GM13977 (cell line): ENCODE data around the gene PTPRK.

Experiments used
- DNase-seq: peaks from one replicate; pipeline ENCODE4 v3.0.0; 2012; ENCODE audit warnings: low spot score
- CTCF ChIP-seq: IDR thresholded peaks from 2 replicates; pipeline ENCODE4 v1.5.1; 2012; ENCODE audit warnings: mild to moderate bottlenecking, control low read depth; ENCODE audit not compliant: insufficient read depth; ENCODE audit errors: extremely low read depth, missing control alignments
- in situ Hi-C: fragments of 300-500 bp; cut with MboI; formaldehyde crosslinking; loops from one replicate; pipeline ENCODE4 v1.12.0; 2022; ENCODE audit warnings: low sequenced_read_pairs, low pct_unique_long_range_greater_than_20kb, mixed read lengths, inconsistent platforms; ENCODE audit not compliant: unreplicated experiment

Gene PTPRK

GRCh38 chr6:128422200-128422599 lies 98.2 kb downstream of the PTPRK start:
- in situ Hi-C loops: no loop called here
- TF ChIP-seq CTCF: no peak
- no peak for DNase-seq

GRCh38 chr6:128421788-128422187 lies 98.6 kb downstream of the PTPRK start:
- DNase-seq: no peak
- no peak for TF ChIP-seq CTCF
- in situ Hi-C loops: no loop called here

DNA sequence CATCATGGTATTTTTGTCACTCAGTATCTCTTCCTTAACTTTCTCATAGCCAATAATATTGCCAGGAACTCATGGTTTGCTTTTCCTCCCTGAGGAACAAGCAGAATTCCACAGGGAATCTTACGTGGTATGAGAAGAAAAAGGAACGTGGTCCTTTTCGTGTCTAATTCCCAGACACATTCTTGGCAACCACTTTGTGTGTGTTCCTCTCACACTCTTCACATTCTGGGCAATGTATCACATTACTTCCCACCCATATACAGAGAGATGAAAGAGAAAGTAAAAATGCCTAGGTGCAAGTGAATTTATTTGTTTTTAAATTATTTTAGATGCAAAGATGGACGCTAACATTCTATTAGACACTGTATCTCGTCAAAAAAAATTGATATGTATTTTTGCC lies 102.7 kb downstream of the PTPRK start:
- in situ Hi-C loops: no loop called here
- no peak for TF ChIP-seq CTCF
- no peak for DNase-seq

GRCh38 chr6:128415387-128415786 lies 105.0 kb downstream of the PTPRK start:
- no peak for TF ChIP-seq CTCF
- DNase-seq: no peak
- in situ Hi-C loops: no loop called here

GRCh38 chr6:128414943-128415342 lies 105.5 kb downstream of the PTPRK start:
- TF ChIP-seq CTCF: no peak
- no peak for DNase-seq
- in situ Hi-C loops: no loop called here

DNA sequence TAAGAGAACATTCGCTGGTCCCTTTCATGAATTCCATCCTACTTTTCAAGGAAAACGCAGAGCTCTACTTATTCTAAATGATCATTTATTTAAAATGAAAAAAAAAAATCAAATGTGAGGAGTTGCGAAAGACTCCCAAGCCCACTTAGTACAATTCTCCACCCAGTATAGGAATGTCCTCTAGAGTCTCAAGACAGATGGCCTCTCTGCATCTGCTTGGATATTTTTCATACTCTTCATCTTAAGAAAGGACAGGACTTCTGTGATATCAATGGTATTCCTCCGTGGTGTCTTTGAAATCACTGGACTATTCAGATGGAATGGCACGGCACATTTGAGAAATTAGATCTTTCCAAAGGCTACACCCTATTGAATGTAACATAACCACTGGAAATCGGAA lies 107.1 kb downstream of the PTPRK start:
- no peak for TF ChIP-seq CTCF
- in situ Hi-C loops: no loop called here
- no peak for DNase-seq

DNA sequence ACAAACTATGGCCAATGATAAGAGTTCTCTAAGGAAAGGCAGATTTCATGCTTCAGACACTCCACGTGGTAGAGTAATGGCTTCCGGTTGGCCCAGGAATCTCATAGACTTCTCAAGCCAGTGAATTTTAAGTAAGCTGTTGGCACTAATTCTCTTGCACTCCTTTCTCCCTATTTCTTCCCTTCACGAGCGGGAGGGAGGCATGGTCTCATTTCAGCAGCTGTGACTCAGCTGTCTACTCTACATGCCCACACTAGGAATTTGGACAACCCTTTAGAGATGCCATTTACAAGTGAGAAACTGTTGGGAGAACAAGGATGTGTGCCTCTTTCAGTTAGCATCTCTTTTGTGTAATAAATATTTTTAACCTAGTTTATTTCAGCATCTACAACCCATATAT lies 107.7 kb downstream of the PTPRK start:
- in situ Hi-C loops: no loop called here
- no peak for TF ChIP-seq CTCF
- no peak for DNase-seq
